Cardiac fibroblast (primary cell): ENCODE results near the gene COIL.

Experiments
- DNase-seq, 2 donors: peaks; one replicate each; pipeline versions ENCODE4 v3.0.0 to v3.0.0-alpha.2; 2010; ENCODE audit warnings: low read depth in 2 of 2
- H3K4me3 ChIP-seq, 2 donors: replicated peaks in 1 of 2; 1 replicate in 1 of 2; 2 replicates in 1 of 2; pipeline ENCODE4 v1.5.1; 2011; ENCODE audit warnings: low read depth in 2 of 2, low read length in 2 of 2, mild to moderate bottlenecking in 2 of 2, moderate library complexity in 1 of 2
- TF ChIP-seq, protein P1 (sequence below): IDR thresholded peaks from one replicate; pipeline ENCODE4 v1.5.1; 2011; ENCODE audit warnings: low read depth, mild to moderate bottlenecking, low read length, inconsistent platforms

The COIL gene

GRCh38 chr17:56929362-56929969 lies 31.4 kb downstream of the COIL start:
- peak in 1 of 2 donors; percentile 28 for DNase-seq
- TF ChIP-seq, protein P1, sequence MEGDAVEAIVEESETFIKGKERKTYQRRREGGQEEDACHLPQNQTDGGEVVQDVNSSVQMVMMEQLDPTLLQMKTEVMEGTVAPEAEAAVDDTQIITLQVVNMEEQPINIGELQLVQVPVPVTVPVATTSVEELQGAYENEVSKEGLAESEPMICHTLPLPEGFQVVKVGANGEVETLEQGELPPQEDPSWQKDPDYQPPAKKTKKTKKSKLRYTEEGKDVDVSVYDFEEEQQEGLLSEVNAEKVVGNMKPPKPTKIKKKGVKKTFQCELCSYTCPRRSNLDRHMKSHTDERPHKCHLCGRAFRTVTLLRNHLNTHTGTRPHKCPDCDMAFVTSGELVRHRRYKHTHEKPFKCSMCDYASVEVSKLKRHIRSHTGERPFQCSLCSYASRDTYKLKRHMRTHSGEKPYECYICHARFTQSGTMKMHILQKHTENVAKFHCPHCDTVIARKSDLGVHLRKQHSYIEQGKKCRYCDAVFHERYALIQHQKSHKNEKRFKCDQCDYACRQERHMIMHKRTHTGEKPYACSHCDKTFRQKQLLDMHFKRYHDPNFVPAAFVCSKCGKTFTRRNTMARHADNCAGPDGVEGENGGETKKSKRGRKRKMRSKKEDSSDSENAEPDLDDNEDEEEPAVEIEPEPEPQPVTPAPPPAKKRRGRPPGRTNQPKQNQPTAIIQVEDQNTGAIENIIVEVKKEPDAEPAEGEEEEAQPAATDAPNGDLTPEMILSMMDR: no peak
- H3K4me3 ChIP-seq: no peak overlapping the region

GRCh38 chr17:56928586-56928985 lies 32.3 kb downstream of the COIL start:
- TF ChIP-seq, protein P1: no peak
- DNase-seq: no peak
- H3K4me3 ChIP-seq: no peak overlapping the region

DNA sequence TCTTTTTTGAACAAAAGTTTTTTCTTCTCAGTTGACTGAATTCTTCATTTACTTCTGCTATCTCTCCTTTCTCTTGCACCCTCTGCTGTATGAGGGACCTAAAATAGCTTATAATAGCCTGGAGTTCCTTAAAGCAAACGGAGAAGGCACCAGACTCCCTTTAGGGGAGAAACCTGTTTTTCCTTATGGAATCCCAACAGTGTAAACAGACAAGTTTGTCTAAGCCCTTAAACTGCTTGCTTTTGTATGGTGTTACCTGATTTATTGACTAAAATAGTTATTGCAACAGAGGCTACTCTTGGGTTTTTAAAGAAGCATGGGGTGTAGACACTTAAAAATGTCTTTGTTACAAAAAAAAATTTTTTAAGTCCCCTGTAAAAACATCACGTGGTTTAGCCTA lies 34.1 kb downstream of the COIL start:
- H3K4me3 ChIP-seq: no peak overlapping the region
- TF ChIP-seq, protein P1: no peak
- no peak for DNase-seq

DNA sequence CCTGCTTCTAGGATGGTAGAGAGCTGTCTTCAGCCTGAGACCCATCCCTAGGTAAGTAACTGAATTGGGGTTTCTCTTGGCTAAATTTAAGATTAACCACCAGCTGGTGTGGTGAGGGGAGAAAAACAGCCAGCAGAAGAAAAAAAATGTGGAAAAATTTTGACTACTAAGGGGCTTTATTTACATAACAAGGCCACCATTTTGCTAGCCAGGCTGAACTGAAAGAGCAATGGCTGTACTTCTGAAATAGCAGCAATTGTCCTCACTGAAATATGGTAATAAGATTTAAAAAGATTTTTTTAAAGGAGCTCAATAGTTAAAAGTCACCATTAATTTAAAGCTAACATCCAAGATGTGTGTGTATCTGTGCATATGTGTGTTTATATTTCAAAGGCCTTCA lies 34.6 kb downstream of the COIL start:
- no peak for DNase-seq
- TF ChIP-seq, protein P1: no peak
- H3K4me3 ChIP-seq: no peak overlapping the region

DNA sequence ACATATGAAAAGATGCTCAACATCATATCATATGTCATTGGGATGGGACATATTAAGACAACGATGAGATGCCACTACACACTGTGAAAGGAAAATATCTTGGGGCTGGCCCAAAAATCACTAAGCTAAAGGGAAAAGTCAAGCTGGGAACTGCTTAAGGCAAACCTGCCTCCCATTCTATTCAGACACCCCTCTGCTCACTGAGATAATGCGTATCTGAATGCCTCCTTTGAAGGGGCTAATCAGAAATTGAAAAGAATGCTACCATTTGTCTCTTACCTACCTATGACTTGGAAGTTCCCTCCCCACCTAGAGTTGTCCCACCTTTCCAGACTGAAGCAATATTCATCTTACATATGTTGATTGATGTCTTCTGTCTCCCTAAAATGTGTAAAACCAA lies 35.8 kb downstream of the COIL start:
- no peak for DNase-seq
- TF ChIP-seq, protein P1: no peak
- no peak overlapping the region for H3K4me3 ChIP-seq

GRCh38 chr17:56919717-56920116 lies 41.1 kb downstream of the COIL start:
- TF ChIP-seq, protein P1: no peak
- DNase-seq: no peak
- no peak overlapping the region for H3K4me3 ChIP-seq

DNA sequence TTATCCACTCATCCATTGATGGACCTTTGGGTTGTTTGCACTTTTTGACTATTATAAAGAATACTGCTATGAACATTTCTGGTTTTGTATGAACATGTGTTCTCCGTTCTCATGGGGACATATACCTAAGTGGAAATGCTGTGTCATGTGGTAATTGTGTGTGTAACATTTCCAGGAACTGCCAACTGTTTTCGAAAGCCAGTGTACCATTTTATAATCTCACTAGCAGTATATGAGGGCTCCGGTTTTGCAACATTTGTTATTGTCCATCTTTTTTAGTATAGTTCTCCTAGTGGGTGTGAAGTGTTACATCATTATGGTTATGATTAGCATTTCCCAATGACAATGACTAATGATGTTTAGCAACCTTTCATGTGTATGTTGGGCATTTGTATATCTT lies 41.9 kb downstream of the COIL start:
- no peak overlapping the region for H3K4me3 ChIP-seq
- peak; percentile 86 to 87 for DNase-seq
- TF ChIP-seq, protein P1: no peak
